Neural progenitor cell (in vitro differentiated cells): ENCODE data around the gene MYO7B.

Experiments
- CTCF ChIP-seq: fragments of 200-600 bp; sonication (generic); IDR thresholded peaks from 2 replicates; pipeline ENCODE4 v1.5.1; 2017; ENCODE audit warnings: antibody characterized with exemption, mild to moderate bottlenecking
- EZH2 ChIP-seq: fragments of 200-600 bp; sonication (generic); IDR thresholded peaks from 2 replicates; pipeline ENCODE4 v1.6.1; 2017; ENCODE audit warnings: antibody characterized with exemption, mild to moderate bottlenecking, moderate library complexity
- EZH2phosphoT487 ChIP-seq: fragments of 200-600 bp; sonication (generic); IDR thresholded peaks from 2 replicates; pipeline ENCODE4 v1.6.1; 2017; ENCODE audit warnings: antibody characterized with exemption

GRCh38 chr2:127596311-127597045, 61.0 kb downstream of the MYO7B start:
- TF ChIP-seq CTCF (no peak), EZH2 (no peak), EZH2phosphoT487 (no peak)
